Measurements from ENCODE around the gene C12orf56.
A peak's percentile ranks its signal among the peaks of the same experiment; 100 is the strongest.
"Not testable (repeated sequence)": the region's sequence is repeated elsewhere in the genome, so short reads cannot be mapped to it uniquely, and the experiment has no call there.

The C12orf56 gene

DNA sequence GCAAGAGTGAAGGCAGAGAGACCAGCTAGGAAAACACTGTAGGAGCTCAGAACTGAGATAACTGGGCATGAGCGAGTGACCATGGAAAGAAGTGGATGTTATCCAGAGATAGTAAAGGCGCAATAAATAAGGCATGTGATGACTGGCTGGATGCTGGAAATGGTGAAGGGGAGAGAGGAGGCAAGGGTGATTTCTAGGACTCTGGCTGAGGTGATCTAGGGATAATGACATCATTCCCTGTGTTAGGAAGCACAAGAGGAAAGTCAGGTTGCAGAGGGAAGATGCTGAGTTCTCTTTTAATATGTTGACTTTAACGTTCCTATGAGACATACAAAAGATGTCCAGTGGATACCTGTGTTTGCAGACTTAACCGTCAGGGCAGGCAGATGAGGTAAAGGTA is 78.7 kb downstream of the C12orf56 start:
- no peak for DNase-seq (ENCODE audit: low spot score)

DNA sequence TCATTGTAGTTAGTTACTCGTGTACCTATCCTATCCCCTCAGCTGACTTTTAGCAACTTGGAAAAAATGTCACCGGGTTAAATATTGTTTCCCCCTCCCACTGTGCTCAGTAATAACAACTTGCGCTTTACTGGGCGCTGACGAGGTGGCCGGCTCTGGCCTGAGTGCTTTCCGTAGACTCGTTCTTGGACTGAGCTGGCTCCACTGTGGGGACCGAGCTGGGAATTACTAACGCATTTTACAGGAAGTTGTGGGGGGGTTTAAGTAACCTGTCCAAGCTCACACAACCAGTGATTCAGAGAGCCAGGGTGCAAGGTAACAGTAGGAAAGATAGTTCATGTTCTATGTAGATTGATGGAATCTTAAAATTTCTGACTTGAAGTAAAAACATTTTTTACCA is 86.0 kb downstream of the C12orf56 start:
- DNase-seq (ENCODE audit: low spot score), result no peak

DNA sequence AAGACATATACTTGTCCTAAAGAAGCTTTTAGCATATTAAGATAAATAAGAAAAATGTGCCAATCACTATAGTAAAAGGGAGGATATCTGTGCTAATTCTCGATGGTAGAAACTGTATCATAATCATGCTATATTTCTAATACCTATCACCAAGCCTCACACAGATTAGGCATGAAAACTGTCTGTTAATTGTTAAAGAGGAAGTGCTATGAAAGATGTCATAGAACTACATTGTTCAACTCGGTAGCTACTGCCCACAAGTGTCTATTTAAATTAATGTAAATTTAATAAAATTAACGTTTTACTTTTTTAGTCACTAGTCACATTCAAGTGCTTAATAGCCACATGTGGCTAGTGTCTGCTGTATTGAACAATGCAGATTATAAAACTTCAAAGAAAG is 90.9 kb downstream of the C12orf56 start:
- no peak for DNase-seq (ENCODE audit: low spot score)

DNA sequence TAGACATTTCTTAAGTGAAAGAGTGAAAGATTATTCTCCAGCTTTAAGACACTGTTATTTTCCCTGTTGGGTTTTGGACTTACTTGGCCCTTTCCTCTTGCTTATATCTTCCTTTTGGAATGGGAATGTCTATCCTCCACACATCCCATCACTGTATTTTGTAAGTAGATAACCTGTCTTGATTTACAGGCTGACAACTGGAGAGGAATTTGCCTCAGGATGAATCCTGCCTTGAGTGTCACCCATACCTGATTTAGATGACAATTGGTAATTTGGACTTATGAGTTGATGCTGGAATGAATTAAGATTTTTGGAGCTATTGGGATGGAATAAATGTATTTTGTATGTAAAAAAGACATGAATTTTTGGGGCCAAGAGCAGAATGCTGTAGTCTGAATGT is 94.3 kb downstream of the C12orf56 start:
- DNase-seq (ENCODE audit: low spot score), result no peak

DNA sequence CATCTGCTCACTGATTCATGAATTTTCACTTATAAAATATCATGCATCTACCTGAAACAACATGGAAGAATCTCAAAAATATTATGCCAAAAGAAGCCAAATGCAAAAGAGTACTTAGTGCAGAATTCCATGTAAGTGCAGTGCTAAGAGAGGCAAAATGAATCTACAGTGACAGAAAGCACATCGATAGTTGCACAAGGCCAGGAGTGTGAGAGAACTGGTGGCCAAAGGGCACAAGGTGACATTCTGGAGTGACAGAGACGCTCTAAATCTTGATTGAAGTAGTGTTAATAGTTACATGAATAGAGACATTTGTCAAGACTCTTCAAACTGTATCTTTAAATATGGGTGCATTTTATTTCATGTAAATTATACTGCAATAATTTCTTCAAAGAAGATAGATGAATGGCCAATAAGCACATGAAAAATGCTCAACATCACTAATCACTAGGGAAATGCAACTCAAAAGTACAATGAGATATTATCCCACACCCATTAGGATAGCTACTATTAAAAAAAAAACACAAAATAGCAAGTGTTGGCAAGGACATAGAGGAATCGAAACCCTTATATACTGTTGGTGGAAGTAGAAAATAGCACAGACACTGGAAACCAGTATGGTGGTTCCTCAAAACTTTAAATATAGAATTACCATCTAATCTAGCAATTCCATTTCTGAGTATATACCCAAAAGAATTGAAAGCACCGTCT is 96.7 kb downstream of the C12orf56 start:
- DNase-seq (ENCODE audit: low spot score), result no peak

DNA sequence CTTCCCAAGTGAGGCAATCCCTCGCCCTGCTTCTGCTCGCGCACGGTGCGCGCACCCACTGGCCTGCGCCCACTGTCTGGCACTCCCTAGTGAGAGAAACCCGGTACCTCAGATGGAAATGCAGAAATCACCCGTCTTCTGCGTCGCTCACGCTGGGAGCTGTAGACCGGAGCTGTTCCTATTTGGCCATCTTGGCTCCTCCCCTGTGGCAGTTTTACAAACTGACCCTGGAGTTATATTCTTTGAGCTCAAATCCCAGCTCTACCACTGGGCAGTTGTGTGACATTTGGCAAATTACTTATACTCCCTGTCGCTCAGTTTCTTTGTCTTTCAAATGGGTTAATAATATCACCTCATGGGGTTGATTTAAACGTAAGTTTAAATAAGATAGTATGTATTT is 97.4 kb downstream of the C12orf56 start:
- not testable (repeated sequence) for DNase-seq (ENCODE audit: low spot score)

DNA sequence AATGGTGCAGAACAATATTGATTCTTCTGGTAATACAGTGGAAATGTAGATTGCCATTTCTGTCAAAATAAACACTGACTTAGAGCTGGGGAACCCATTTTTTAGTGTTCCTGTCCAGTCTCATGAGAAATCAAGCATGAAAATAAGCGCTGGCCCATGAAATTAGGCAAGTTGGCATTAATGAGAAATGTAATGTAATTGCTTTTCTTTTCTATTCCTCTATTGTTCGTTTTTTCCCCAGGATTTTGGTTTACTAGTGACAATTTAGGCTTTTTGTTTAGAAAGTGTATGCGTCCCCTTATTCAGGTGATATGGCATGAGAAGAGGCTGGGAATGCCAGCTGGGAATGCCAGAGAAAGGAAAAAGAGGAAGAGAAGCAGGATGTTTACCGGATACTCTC is 104.0 kb downstream of the C12orf56 start:
- no peak for DNase-seq (ENCODE audit: low spot score)

DNA sequence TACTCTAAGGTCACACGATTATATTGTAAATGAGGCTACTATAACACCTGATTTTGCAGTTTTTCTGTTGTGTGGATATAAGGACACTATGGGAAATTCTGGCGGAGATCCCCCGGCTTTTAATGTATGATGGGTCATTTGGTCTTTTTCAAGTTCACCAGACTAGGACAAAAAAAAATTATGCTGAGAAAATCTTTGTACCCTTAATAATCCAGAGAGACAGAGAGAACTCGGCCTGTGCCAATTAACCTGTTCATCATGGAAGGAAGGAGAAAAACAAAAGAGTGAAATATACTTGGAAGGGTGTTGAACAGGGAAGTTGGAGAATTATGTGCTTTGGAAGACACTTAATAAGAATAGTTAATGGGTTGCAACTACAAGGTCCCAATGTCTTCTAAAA is 106.3 kb downstream of the C12orf56 start:
- DNase-seq (ENCODE audit: low spot score), result no peak

DNA sequence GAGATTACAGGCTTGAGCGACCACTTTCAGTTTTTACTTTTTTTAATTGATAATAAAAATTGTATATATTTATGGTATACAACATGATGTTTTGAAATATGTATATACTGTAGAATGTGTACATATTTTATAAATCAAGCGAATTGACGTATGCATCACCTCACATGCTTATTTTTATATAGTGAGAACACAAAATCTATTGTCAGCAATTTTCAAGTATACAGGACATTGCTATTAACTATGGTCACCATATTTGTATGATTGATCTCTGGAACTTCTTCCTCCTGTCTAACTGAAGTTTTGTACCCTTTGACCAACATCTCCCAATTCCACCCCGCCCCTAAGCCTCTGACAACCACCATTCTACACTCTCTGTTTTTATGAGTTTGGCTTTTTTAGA is 112.1 kb downstream of the C12orf56 start:
- no peak for DNase-seq (ENCODE audit: low spot score)

DNA sequence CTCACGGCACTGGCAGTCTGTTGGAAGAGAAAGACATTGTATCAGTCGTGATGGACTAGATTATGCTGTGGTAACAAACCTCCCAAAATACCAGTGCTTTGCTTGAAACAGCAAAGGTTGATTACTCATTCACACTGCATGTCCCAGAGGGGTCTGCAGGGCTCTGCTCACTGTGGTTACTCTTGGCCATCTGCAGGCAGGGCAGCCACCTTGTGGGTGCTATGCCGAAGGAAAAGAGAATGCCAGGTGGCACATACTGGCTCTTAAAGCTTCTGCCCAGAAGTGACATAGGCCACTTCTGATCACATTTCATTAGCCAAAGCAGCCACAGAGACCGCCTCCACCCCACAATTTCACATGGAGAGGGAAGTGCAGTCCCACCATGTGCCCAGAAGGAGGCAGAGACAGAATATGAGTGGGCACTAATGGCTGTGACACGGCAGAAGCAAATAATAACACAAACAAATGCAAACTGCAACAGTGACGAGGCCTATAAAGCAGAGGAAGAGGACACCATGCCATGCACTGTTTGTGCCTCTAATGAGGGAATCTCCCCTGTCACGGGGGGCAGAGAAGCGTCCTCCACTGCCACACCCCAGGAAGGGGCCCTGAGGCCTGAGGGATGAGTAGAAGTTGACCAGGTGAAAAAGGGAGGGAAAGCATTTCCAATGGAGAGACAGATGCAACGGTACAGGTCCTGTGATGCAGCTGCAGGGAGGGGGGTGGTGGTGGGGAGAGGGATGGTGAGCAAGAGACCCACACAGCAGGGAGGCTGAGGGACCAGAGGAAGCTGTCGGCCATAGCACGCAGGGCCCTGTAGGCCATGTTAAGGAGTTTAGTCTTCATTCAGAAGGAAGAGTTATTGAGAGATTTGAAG is 116.8 kb downstream of the C12orf56 start:
- peak; percentile 45 for DNase-seq (ENCODE audit: low spot score)

DNA sequence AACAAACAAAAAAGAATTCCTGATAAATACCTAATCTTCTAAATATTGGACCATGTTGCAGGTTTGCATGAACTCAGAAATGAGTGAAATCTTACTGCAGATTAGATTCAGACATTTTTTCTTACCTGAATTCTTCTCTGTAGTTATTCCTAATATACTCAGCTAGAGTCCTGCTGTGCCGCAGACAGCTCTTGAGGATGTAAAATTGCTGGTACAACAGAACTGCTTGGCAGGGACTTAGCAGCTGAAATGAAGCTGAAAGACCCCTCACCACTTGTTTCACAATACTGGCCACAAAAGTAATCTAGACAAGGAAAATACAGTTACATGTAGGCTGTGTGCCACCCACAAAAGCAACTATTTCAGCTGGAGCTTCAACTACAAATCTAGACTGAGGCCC is 120.1 kb downstream of the C12orf56 start:
- no peak for DNase-seq (ENCODE audit: low spot score)

DNA sequence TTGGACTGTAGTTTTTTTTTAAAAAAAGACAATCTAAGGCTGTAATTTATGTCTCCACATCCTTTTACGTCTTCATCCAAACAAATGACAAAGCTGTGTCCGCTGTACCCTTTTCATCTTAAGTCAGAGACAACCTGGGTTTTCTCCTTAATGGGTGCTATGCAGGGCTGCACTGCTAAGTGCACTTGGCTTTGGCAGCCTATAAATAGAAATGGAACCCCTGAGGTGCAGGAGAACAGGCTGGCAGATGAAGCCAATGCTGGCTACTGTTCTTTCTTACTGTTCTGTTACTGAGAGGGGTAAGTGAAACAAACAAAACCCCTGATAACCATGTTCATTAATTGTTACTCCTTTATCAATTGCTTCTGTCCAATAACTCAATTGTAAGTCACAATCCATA is 121.4 kb downstream of the C12orf56 start:
- DNase-seq (ENCODE audit: low spot score), result no peak

DNA sequence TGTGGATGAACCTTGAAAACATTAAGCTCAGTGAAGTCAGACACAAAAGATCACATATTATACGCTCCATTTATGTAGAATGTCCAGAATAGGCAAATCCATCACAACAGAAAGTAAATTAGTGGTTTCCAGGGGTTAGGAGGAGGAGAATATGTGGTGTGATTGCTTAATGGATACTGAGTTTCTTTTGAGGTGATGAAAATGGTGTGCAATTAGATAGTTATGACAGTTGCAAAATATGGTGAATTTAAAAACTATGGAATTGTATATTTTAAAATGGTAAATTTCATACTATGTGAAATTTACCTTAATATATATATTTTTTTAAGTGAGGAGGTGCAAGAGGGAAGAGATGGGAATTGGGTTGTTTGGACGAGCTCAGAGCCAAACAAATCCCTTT is 122.1 kb downstream of the C12orf56 start:
- DNase-seq (ENCODE audit: low spot score), result no peak

DNA sequence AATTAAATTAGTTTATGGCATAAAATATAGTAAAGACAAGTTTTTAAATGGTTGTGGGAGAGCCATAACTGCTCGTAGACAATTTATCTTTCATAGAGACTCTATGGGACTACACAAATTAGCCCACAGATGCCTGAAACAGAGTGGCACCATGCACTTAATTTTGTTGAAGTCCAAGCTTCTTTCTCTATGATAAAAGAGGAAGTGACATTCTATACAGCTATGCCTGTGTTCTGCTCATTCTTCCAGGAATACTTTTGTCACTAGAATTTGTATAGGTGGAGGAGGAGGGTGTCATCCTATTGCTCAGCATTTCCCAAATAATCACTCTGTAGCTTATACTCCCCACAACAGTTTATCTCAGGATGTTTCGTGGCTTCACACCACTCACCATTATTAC is 124.7 kb downstream of the C12orf56 start:
- DNase-seq (ENCODE audit: low spot score), result no peak

DNA sequence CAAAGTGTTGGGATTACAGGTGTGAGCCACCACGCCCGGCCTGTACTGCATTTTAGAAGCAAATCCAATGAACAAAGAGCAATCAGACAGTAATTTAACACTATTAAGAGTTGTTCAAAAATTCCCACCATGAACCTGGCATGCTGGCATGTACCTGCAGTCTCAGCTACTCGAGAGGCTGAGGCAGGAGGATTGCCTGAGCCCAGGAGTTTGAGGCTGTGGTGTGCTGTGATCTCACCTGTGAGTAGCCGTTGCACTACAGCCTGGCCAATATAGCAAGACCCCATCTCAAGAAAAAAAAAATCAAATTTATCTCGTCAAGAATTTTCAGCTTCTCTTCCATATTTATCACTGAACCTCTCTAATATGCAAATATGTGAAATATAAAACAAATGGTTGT is 128.7 kb downstream of the C12orf56 start:
- no peak for DNase-seq (ENCODE audit: low spot score)

DNA sequence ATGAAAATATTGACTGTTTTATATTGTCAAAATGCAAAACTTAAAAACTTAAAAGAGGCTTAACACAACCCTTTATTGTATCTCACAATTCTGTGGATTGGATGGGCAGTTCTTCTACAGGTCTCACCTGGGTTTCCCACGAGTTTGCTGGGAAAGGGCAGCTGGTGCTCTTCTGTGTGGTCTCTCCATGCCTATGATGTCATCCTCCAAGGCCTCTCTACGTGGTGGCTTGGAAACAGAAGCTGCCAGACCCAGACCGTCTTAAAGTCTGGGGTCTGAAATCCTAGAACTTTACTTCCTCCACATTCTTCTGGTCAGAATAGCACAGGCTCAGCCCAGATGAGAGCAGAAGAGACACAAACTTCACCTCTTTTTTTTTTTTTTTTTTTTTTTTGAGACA is 132.0 kb downstream of the C12orf56 start:
- DNase-seq (ENCODE audit: low spot score), result no peak

DNA sequence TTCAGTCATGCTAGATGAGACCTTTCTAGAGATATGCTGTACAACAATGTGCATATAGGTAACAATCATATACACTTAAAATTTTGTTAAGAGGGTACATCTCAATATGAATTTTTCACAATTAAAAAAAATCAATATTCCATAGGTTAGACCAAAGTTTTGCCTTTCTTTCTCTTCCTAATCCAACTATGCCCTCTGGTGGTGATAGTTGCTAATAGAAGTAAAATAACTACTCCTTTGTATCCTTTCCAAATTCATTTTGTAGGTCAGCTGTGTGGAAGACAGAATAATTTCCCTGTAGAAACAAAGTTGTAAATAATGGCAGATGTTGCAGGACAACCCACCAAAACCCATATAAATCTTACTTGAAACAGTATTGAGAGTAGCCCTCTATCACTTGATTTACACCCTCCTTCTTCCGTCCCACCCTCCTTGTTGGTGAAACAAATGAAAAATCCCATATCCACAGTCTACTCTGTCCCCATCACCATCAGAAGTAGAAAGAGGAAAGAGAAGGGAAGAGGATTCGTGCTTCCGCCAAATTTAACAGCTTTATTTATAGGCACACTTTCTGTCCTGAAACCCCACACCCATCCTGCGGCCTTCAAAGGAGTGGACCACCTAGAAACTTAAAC is 134.3 kb downstream of the C12orf56 start:
- peak; percentile 65 for DNase-seq (ENCODE audit: low spot score)

DNA sequence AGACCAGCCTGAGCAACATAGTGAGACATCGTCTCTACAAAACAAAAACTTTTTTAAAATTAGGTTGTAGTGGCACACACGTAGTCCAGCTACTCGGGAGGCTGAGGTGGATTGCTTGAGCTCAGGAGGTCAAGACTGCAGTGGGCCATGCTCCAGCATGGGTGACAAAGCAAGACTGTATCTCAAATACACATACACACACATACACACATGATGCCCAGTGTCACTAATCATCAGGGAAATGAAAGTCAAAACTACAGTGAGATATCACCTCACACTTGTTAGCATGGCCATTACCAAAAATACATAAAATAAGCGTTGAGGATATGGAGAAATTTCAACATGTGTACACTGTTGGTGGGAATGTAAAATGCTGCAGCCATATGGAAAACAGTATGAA is 135.3 kb downstream of the C12orf56 start:
- DNase-seq (ENCODE audit: low spot score), result no peak

DNA sequence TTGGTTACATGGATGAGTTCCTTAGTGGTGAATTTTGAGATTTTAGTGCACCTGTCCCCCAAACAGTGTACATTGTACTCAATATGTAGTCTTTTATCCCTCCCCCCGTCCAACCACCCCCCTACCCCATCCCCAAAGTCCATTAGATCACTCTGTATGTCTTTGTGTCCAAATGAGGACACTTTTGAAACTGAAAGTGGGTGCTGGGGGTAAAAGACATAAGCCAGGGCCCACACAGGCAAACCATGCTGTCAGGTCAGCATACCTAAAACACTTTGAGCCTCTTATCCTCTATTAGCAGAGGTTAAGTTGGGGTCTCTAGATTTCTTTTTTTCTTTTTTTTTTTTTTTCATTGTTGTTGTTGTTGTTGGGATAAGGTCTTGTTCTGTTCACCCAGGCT is 137.2 kb downstream of the C12orf56 start:
- no peak for DNase-seq (ENCODE audit: low spot score)

DNA sequence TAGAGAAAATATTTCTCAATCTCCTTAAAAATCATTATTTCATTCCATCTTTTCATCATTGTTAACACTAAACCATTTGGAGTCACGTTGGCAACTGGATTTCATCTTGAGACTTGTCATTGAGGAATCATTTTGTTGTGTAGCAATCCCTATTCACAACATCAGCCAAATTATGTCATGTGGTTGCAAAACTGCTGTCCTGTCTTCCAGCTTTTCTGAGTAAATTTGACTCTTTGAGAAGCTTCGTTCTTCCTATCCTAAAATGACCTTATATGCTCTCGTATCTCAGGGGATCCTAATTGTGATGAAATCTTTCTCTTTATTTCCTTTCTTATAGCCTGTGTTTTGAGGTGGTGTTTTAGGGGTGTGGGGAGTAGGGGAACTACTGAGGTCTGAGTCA is 137.9 kb downstream of the C12orf56 start:
- DNase-seq (ENCODE audit: low spot score), result peak; percentile 80

DNA sequence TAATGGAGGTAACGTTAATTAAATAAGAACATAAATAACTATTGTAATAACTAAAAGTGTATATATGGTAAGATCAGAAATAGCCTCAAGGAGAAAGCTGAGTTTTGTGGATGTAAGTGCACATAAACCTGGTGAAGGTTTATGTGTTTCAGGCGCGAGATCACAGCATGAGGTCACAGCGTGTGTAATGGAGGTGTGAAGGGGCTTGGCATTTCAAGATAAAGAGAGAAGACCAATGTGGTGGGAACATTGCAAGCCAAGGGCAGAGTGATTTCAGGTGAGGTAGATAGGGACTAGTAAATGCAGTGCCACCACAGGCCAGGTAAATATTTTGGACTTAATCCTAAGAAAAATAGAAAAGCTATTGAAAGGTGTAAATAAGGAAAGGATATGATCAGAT is 146.7 kb downstream of the C12orf56 start:
- no peak for DNase-seq (ENCODE audit: low spot score)

DNA sequence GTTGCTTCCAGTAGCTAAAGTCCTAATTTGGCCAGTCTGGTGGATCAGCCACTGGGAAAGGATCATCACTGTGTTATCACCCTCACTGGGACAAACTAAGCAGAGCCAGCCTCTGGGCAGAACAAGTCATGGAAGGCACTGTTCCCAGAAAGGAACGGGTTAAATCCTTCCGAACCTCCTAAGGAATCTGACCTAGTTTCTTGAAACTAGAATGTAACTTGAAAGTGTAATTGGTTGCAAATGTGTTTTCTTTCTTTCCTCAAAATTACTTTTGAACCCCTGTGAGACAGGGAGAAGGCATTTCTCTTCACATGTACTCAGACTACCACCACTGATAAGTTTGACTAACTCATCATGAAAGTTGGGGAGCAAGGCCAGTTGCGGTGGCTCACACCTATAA is 149.8 kb downstream of the C12orf56 start:
- DNase-seq (ENCODE audit: low spot score), result peak; percentile 12

DNA sequence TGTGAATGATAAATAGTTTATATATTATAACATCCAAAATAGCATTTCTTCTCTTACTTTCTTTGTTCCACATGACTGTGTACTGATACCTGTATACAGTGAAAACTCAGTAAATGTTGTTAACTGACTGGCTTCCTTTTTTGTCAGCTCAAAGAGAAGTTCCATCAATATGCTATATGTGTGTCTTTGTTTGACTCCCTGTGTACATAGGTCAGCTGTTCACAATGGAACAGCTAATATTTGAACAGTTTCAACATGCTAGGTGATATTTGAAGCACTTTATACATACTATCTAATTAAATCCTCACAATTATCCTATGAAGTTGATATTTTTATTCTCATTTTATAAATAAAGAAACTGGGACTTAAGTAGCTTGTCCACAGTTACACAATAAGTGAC is 153.2 kb downstream of the C12orf56 start:
- DNase-seq (ENCODE audit: low spot score), result no peak
